Mesenchymal stem cell (in vitro differentiated cells and primary cell): ENCODE data around the gene MIB1.

Experiments
- DNase-seq: peaks from one replicate; pipeline ENCODE4 v3.0.0-alpha.2; 2013
- H2AFZ ChIP-seq: one replicate; pipeline ENCODE4 v1.6.1; 2013; ENCODE audit warnings: low read depth, mild to moderate bottlenecking, control low read depth, inconsistent platforms, low read length, moderate library complexity
- H2AK5ac ChIP-seq: 2 replicates; pipeline ENCODE4 v1.6.1; 2013; ENCODE audit warnings: low read length, moderate library complexity, mild to moderate bottlenecking, inconsistent platforms; ENCODE audit not compliant: severe bottlenecking
- H2BK120ac ChIP-seq: one replicate; pipeline ENCODE4 v1.6.1; 2013; ENCODE audit warnings: low read depth, mild to moderate bottlenecking, inconsistent platforms, low read length, moderate library complexity
- H2BK12ac ChIP-seq, 2 experiments: one replicate each; pipeline ENCODE4 v1.6.1; 2013; ENCODE audit warnings: inconsistent platforms in 2 of 2, low read length in 2 of 2, mild to moderate bottlenecking in 2 of 2, moderate library complexity in 2 of 2, control low read depth in 1 of 2
- H2BK15ac ChIP-seq: one replicate; pipeline ENCODE4 v1.6.1; 2013; ENCODE audit warnings: mild to moderate bottlenecking, low read depth, inconsistent platforms; ENCODE audit not compliant: poor library complexity, severe bottlenecking
- H2BK5ac ChIP-seq: 2 replicates; pipeline ENCODE4 v1.6.1; 2013; ENCODE audit warnings: low read depth, mild to moderate bottlenecking, low read length, control low read depth, inconsistent platforms; ENCODE audit not compliant: poor library complexity, severe bottlenecking
- H3K14ac ChIP-seq, 2 experiments: one replicate each; pipeline ENCODE4 v1.6.1; 2013; ENCODE audit warnings: inconsistent platforms in 2 of 2, low read length in 2 of 2, control low read depth in 1 of 2, mild to moderate bottlenecking in 1 of 2, moderate library complexity in 1 of 2
- H3K18ac ChIP-seq, 2 experiments: one replicate each; pipeline ENCODE4 v1.6.1; 2013; ENCODE audit warnings: inconsistent platforms in 2 of 2, low read length in 2 of 2, control low read depth in 1 of 2, low read depth in 1 of 2, mild to moderate bottlenecking in 1 of 2
- H3K23ac ChIP-seq, 2 experiments: one replicate each; pipeline ENCODE4 v1.6.1; 2013; ENCODE audit warnings: inconsistent platforms in 2 of 2, low read length in 2 of 2, mild to moderate bottlenecking in 2 of 2, moderate library complexity in 2 of 2, control low read depth in 1 of 2
- H3K27ac ChIP-seq: 2 replicates; pipeline ENCODE4 v1.5.1; 2013; ENCODE audit warnings: mild to moderate bottlenecking, moderate library complexity, low read length, control low read depth, inconsistent platforms; ENCODE audit not compliant: poor library complexity, severe bottlenecking
- H3K27me3 ChIP-seq, 2 experiments: 2 replicates each; pipeline versions ENCODE4 v1.6.1 to v1.7.0; 2013; ENCODE audit warnings: low read length in 2 of 2, mild to moderate bottlenecking in 2 of 2, moderate library complexity in 2 of 2, control low read depth in 1 of 2, inconsistent platforms in 1 of 2; ENCODE audit not compliant: control insufficient read depth in 1 of 2, insufficient read depth in 1 of 2
- H3K36me3 ChIP-seq, 2 experiments: 2 replicates each; pipeline versions ENCODE4 v1.6.1 to v1.7.0; 2013; ENCODE audit warnings: low read length in 2 of 2, control low read depth in 1 of 2, inconsistent platforms in 1 of 2, low read depth in 1 of 2, mild to moderate bottlenecking in 1 of 2; ENCODE audit not compliant: insufficient read depth in 2 of 2, control insufficient read depth in 1 of 2
- H3K4ac ChIP-seq, 2 experiments: one replicate each; pipeline ENCODE4 v1.6.1; 2013; ENCODE audit warnings: inconsistent platforms in 2 of 2, low read length in 2 of 2, mild to moderate bottlenecking in 2 of 2, moderate library complexity in 2 of 2, control low read depth in 1 of 2, low read depth in 1 of 2
- H3K4me1 ChIP-seq: 2 replicates; pipeline ENCODE4 v1.6.1; 2013; ENCODE audit warnings: low read depth, low read length, control low read depth; ENCODE audit not compliant: control insufficient read depth, insufficient read depth
- H3K4me2 ChIP-seq: 2 replicates; pipeline ENCODE4 v1.6.1; 2013; ENCODE audit warnings: low read length, mild to moderate bottlenecking, inconsistent platforms; ENCODE audit not compliant: poor library complexity, severe bottlenecking
- H3K4me3 ChIP-seq, 2 experiments: 2 replicates each; pipeline versions ENCODE4 v1.5.1 to v1.7.0; 2013; ENCODE audit warnings: low read length in 2 of 2, mild to moderate bottlenecking in 2 of 2, control low read depth in 1 of 2, low read depth in 1 of 2; ENCODE audit not compliant: insufficient read depth in 1 of 2
- H3K79me1 ChIP-seq: replicated peaks from 2 replicates; pipeline ENCODE4 v1.6.1; 2013; ENCODE audit warnings: mild to moderate bottlenecking, control low read depth, low read length, inconsistent platforms; ENCODE audit not compliant: poor library complexity, severe bottlenecking
- H3K9ac ChIP-seq: 2 replicates; pipeline ENCODE4 v1.7.0; 2013; ENCODE audit warnings: mild to moderate bottlenecking, low read length, moderate library complexity
- H3K9me3 ChIP-seq: 2 replicates; pipeline ENCODE4 v1.7.0; 2013; ENCODE audit warnings: mild to moderate bottlenecking, low read length; ENCODE audit not compliant: control insufficient read depth
- H4K8ac ChIP-seq: one replicate; pipeline ENCODE4 v1.6.1; 2013; ENCODE audit warnings: inconsistent platforms, mild to moderate bottlenecking, low read length, moderate library complexity
- H4K91ac ChIP-seq: one replicate; pipeline ENCODE4 v1.6.1; 2013; ENCODE audit warnings: mild to moderate bottlenecking, low read length, inconsistent platforms
- WGBS: methylation state at CpG from one replicate; pipeline ENCODE4 v1.1.7; 2013; ENCODE audit warnings: mixed read lengths; 5-methylcytosine and 5-hydroxymethylcytosine counted together

The MIB1 gene

GRCh38 chr18:21896732-21897336 is 156.2 kb downstream of the MIB1 start:
- Histone ChIP-seq H2BK120ac (no peak overlapping the region), H3K4me2 (no peak overlapping the region), H3K4ac (no peak overlapping the region), H3K4me1 (peaks cover 4% of the 10 kb centered on the region), H2BK5ac (no peak overlapping the region), H3K36me3 (no peaks in the 10 kb centered on the region), H4K91ac (no peak overlapping the region), H3K27me3 (no peaks in the 10 kb centered on the region), H3K4me3 (no peak overlapping the region), H3K9ac (no peak overlapping the region), H2BK15ac (no peak overlapping the region), H2BK12ac (no peak overlapping the region), H3K23ac (no peak overlapping the region), H3K27ac (no peak overlapping the region), H4K8ac (no peak overlapping the region), H3K79me1 (no peaks in the 10 kb centered on the region), H2AK5ac (no peak overlapping the region), H3K18ac (no peak overlapping the region), H2AFZ (no peak overlapping the region), H3K9me3 (no peaks in the 10 kb centered on the region), H3K14ac (no peak overlapping the region)
- DNase-seq = no peak
- WGBS = 73% methylated on average over 26 of the region's 27 CpGs

DNA sequence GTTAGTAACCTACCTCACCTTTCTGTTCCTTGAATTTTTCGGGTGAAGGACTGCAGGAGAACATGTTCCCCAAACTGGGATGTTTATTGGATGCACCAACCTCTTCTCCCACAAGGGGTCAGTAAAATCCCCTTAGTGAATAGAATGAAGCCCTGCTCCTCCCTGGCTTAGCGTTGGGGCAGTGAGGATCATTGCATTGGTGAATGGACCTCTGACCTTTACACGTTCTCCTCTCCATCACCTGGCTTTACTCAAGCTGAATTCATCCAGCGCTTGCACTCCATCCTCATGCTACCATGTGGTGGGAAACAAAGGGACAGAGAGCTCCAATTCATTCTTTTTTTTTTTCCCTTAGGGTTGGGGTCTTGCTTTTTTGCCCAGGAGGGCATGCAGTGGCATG is 157.2 kb downstream of the MIB1 start:
- Histone ChIP-seq H2BK15ac (no peak overlapping the region), H2BK5ac (no peak overlapping the region), H3K27me3 (peaks cover 0 to 2% of the 10 kb centered on the region in 2 experiments), H3K4me1 (peaks cover 4% of the 10 kb centered on the region), H3K79me1 (no peaks in the 10 kb centered on the region), H3K4me3 (no peak overlapping the region), H2AK5ac (no peak overlapping the region), H2BK12ac (peak overlapping the region in 1 of 2 experiments; percentile 42), H3K23ac (no peak overlapping the region), H3K27ac (no peak overlapping the region), H3K9me3 (no peaks in the 10 kb centered on the region), H3K14ac (no peak overlapping the region), H2AFZ (no peak overlapping the region), H2BK120ac (no peak overlapping the region), H3K36me3 (no peaks in the 10 kb centered on the region), H4K91ac (no peak overlapping the region), H4K8ac (no peak overlapping the region), H3K4ac (no peak overlapping the region), H3K4me2 (no peak overlapping the region), H3K9ac (no peak overlapping the region), H3K18ac (no peak overlapping the region)
- peak; percentile 63 for DNase-seq
- 0% methylated on average over 3 of the region's 4 CpGs for WGBS

GRCh38 chr18:21900605-21901352 is 160.2 kb downstream of the MIB1 start:
- H2AK5ac ChIP-seq = no peak overlapping the region
- H3K4me3 ChIP-seq = no peak overlapping the region
- no peak overlapping the region for H3K23ac ChIP-seq
- no peak overlapping the region for H4K8ac ChIP-seq
- no peak overlapping the region for H2BK12ac ChIP-seq
- 87% methylated on average over 12 of the region's 12 CpGs for WGBS
- H3K4me2 ChIP-seq = no peak overlapping the region
- no peaks in the 10 kb centered on the region for H3K36me3 ChIP-seq
- peak overlapping the region in 1 of 2 experiments; percentile 3 for H3K4ac ChIP-seq
- H2BK120ac ChIP-seq = no peak overlapping the region
- no peak for DNase-seq
- H3K79me1 ChIP-seq = no peaks in the 10 kb centered on the region
- H2BK15ac ChIP-seq = no peak overlapping the region
- H2BK5ac ChIP-seq = no peak overlapping the region
- H3K27me3 ChIP-seq = peaks cover 0 to 2% of the 10 kb centered on the region in 2 experiments
- H2AFZ ChIP-seq = no peak overlapping the region
- no peak overlapping the region for H3K14ac ChIP-seq
- no peak overlapping the region for H3K9ac ChIP-seq
- no peaks in the 10 kb centered on the region for H3K9me3 ChIP-seq
- H3K27ac ChIP-seq = no peak overlapping the region
- peaks cover 4% of the 10 kb centered on the region for H3K4me1 ChIP-seq
- H3K18ac ChIP-seq = no peak overlapping the region
- no peak overlapping the region for H4K91ac ChIP-seq

DNA sequence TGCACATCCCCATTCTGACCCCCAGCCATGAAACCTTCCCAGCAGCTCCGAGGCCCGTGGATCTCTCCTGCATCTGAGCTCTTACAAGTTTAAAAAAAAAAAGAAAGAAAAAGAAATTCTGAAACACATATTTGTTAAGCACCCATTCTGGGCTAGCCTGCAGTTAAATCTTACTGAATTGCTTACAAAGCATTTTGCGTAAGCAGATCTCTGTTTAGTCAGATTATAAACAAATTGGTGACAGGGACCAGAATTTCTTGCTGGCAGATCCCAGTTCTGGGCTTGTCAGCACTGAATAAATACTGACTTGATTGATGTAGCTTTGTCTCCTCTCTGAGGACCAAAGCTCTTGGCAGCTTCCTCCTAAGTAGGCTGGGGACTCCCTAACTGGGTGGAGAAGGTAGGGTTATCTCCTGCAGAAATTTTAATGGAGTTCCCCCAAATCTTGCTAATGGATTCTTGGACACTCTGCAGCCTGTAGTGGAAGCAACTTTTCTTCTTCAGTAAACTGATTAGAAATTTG is 160.9 kb downstream of the MIB1 start:
- peaks cover 0 to 2% of the 10 kb centered on the region in 2 experiments for H3K27me3 ChIP-seq
- H3K79me1 ChIP-seq = no peaks in the 10 kb centered on the region
- peak overlapping the region in 1 of 2 experiments; percentile 65 for H3K4me3 ChIP-seq
- peak; percentile 61 for DNase-seq
- H3K9ac ChIP-seq = peak overlapping the region; percentile 57
- no peak overlapping the region for H2AK5ac ChIP-seq
- H3K4me2 ChIP-seq = no peak overlapping the region
- H3K4ac ChIP-seq = no peak overlapping the region
- H3K23ac ChIP-seq = no peak overlapping the region
- H3K14ac ChIP-seq = no peak overlapping the region
- 11% methylated on average over 3 of the region's 3 CpGs for WGBS
- no peaks in the 10 kb centered on the region for H3K36me3 ChIP-seq
- no peak overlapping the region for H2BK5ac ChIP-seq
- no peak overlapping the region for H3K18ac ChIP-seq
- H4K8ac ChIP-seq = no peak overlapping the region
- H4K91ac ChIP-seq = no peak overlapping the region
- peak overlapping the region; percentile 24 for H2BK120ac ChIP-seq
- H3K4me1 ChIP-seq = peaks cover 4% of the 10 kb centered on the region
- no peak overlapping the region for H2BK15ac ChIP-seq
- no peak overlapping the region for H3K27ac ChIP-seq
- H3K9me3 ChIP-seq = no peaks in the 10 kb centered on the region
- no peak overlapping the region for H2BK12ac ChIP-seq
- H2AFZ ChIP-seq = no peak overlapping the region
